Hematopoietic multipotent progenitor cell (in vitro differentiated cells): Measurements from ENCODE around the gene SLC4A5. TPM values are rescaled to one million over a fixed set of nuclear protein-coding genes. Genes with fewer than 3 reads are reported as not detected.
"Not testable (repeated sequence)": the region's sequence is repeated elsewhere in the genome, so short reads cannot be mapped to it uniquely, and the experiment has no call there.

ENCODE experiments used
- DNase-seq, 3 donors: peaks; one replicate each; pipeline ENCODE4 v3.0.0-alpha.2; 2011 to 2015; ENCODE audit warnings: low read depth in 2 of 3, low spot score in 2 of 3
- total RNA-seq: library from RNA; depleted of rRNA; stranded (reverse); fragments of >200 nt; gene quantifications from one replicate; pipeline ENCODE4 v1.2.3, GENCODE V29; 2012

Gene SLC4A5
- total RNA-seq, 1 donor: 4.3 TPM

GRCh38 chr2:74242354-74243071, 100.7 kb downstream of the SLC4A5 start:
- DNase-seq: no peak

GRCh38 chr2:74239346-74239745, 103.9 kb downstream of the SLC4A5 start:
- DNase-seq: no peak

DNA sequence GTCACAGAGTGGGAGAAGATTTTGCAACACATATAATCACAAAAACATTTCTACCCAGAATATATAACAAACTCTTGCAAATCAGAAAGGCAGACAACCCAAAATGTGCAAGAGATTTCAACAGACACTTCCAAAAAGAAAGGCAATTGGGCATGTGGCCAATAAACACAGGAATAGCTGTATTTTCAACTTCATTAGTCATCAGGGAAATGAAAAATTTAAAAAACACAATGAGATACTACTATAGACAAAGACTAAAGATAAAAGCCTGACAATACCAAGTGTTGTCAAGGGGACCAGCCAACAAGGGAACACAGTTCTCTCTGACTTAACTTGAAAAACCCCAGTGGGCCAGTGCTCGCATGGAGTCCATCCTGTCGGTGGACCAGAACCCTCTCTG, 104.3 kb downstream of the SLC4A5 start:
- no peak for DNase-seq

- DNase-seq: no peak
Observed at GRCh38 chr2:74235041-74235440, 108.2 kb downstream of the SLC4A5 start.

DNA sequence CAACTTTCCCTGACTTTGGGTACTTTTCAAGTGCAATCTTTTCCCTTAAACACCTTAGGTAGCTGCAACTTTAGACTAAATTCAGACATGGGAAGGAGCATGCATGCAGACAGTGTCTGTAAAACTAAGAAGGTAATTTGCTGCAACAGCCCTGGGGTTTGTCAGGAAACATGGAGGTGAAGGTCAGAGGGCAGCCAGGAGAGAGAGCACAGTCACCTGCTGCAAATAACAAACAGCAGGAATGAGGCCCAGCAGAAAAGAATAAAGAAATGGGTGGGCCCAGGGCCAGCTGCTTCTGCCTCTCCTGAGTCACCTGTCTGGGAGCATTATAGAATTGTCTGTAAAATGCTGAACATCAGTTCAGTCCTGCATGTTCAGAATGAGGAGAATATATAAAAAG, 109.6 kb downstream of the SLC4A5 start:
- no peak for DNase-seq

DNA sequence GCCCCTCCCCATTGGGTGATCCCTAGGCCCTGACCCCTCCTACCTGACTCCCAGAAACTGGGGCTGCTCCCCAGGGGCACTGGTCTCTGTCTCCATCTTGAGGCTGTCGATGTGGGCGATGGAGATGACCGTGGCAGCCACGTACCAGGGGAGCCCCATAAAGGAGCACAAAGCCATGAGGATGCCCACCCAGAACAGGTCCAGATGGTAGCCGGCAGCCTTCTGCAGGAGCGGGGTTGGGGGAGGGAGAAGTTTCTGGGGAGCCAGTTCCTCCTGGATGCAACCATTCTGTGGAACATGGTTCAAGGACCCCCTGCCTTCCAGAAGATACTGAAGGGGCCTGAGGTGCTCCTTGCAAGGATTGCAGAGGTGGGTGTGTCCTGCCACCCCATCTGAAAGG, 110.8 kb downstream of the SLC4A5 start:
- no peak for DNase-seq

GRCh38 chr2:74229865-74230264, 113.4 kb downstream of the SLC4A5 start:
- DNase-seq: not testable (repeated sequence)

GRCh38 chr2:74228772-74229171, 114.4 kb downstream of the SLC4A5 start:
- no peak for DNase-seq

DNA sequence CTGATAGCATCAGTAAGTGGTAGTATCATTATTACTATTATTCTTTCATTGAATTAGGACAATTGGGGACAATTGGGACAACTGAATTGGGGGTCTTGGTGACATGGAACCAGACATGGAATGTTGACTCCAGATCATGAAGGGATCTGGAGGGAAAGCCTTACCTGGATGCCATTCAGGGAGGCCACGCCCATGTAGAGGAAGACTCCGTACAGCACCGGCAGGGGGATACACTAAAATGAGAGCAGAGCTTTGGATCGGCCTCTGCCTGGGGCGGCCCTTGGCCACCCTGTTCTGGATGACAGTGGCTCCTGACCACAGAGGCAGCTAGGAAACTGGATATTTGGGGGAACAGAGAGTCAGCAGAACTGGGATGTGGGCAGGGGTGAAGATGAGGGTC, 115.6 kb downstream of the SLC4A5 start:
- DNase-seq: no peak

DNA sequence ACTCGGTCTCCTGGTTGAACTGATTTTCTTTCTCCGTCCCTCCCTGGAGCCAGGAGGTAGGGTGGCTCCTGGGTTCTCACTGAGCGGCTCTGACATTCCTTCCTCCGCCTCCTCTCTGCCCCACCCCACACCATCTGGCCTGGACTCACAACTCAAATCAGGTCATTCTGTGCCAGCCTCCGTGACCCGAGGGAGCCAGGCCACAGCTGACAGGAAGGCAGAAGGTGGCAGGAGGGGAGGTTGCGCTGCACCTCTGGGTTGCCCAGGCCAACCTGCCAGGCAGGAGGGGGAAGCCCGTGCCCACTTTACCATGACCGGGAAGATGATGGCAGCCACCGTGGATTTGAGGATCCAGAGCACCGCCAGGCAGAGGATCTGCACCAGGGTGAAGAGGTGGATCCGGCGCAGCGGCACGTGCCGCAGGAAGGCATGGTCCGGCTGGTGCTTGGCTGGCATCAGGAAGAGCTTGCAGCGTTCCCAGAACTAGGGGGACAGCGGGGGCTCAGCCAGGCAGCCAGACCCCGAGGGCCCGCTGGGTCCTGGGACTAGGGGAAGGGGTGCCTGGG, 116.5 kb downstream of the SLC4A5 start:
- no peak for DNase-seq

GRCh38 chr2:74225698-74226459, 117.3 kb downstream of the SLC4A5 start:
- no peak for DNase-seq

GRCh38 chr2:74223941-74224770, 119.1 kb downstream of the SLC4A5 start:
- DNase-seq: no peak

DNA sequence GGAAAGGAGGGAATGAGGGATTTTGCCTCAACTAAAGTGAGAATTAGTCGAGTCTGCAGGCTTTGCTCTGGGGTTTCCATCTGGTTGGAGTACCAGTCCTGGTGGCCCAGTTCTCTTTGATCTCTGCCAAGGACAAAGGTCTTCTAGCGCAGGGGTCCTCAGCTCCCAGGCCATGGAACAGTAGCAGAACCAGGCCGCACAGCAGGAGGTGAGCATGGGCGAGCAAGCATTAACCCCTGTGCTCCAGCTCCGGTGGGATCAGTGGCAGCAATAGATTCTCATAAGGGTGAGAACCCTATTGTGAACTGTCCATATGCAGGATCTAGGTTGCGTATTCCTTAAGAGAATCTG, 120.9 kb downstream of the SLC4A5 start:
- no peak for DNase-seq

- DNase-seq: no peak
Observed at GRCh38 chr2:74221604-74222299, 121.5 kb downstream of the SLC4A5 start.

GRCh38 chr2:74221091-74221490, 122.1 kb downstream of the SLC4A5 start:
- no peak for DNase-seq

GRCh38 chr2:74219846-74220486, 123.2 kb downstream of the SLC4A5 start:
- DNase-seq: no peak

GRCh38 chr2:74216642-74217041, 126.6 kb downstream of the SLC4A5 start:
- no peak for DNase-seq

- DNase-seq: not testable (repeated sequence)
Observed at GRCh38 chr2:74215771-74216170, 127.4 kb downstream of the SLC4A5 start.

- no peak for DNase-seq
Observed at GRCh38 chr2:74212702-74213410, 130.4 kb downstream of the SLC4A5 start.
